ENCODE data around the gene OR6N1.

The OR6N1 gene

DNA sequence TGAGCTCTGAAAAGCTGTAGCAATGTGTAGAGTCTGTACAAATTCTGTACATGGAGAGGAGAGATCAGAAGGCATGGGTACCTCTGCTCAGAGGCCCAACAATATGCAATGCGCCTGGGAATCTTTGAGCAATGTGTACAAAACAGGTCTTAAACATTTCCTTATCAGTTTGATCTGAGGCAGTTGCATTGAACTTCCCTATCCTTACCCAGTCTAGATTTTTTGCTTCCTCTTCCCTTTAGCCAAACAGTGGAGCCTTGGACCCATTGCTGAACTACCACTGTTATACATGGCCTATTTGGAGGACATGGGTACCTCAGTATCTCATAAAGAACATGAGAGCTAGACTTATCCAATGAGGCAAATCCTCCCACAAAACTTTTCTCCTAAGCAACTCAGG, 46.6 kb upstream of the OR6N1 start:
- no peak overlapping the region for H3K27ac ChIP-seq (ENCODE audit: low read depth, low read length)
- no peaks in the 10 kb centered on the region for H3K9me3 ChIP-seq (ENCODE audit: insufficient read depth, low read depth, low read length)
- H3K18ac ChIP-seq (ENCODE audit: low read length), result no peak overlapping the region
- no peak overlapping the region for H3K14ac ChIP-seq (ENCODE audit: low read length)
- H3K79me1 ChIP-seq (ENCODE audit: low read length), result no peaks in the 10 kb centered on the region
- H2AFZ ChIP-seq (ENCODE audit: insufficient read depth, low read length, poor library complexity), result no peak overlapping the region
- H3K9ac ChIP-seq (ENCODE audit: low read length), result no peak overlapping the region
- H4K12ac ChIP-seq (ENCODE audit: low read depth, low read length), result no peak overlapping the region
- peaks cover 0 to 2% of the 10 kb centered on the region in 2 experiments for H3K4me1 ChIP-seq (ENCODE audit: control insufficient read depth in 1 of 2, insufficient read depth in 2 of 2, low read length in 2 of 2)
- no peak overlapping the region for H3K4me2 ChIP-seq (ENCODE audit: low read length)
- no peak overlapping the region for H2BK5ac ChIP-seq (ENCODE audit: low read depth, low read length, poor library complexity)
- no peak overlapping the region for H2AK5ac ChIP-seq (ENCODE audit: low read length)
- no peak overlapping the region for H3K23ac ChIP-seq (ENCODE audit: low read length)
- H3K4me3 ChIP-seq (ENCODE audit: low read depth, low read length), result no peak overlapping the region
- no peaks in the 10 kb centered on the region for H3K36me3 ChIP-seq (ENCODE audit: control insufficient read depth in 1 of 2, insufficient read depth in 2 of 2, low read length in 2 of 2)
- no CpG with 5 or more reads among the region's 1 CpG for WGBS (ENCODE audit: extremely low coverage, insufficient coverage, insufficient read length)
- no peaks in the 10 kb centered on the region for H3K27me3 ChIP-seq (ENCODE audit: insufficient read depth, low read length)
- peak in 1 of 2 donors; percentile 23 for DNase-seq
- no peak overlapping the region for H4K8ac ChIP-seq (ENCODE audit: low read depth, low read length)
- H2BK120ac ChIP-seq (ENCODE audit: insufficient read depth, low read length, poor library complexity), result no peak overlapping the region
- H3K79me2 ChIP-seq (ENCODE audit: control insufficient read depth, insufficient read depth, low read length, poor library complexity), result no peaks in the 10 kb centered on the region
- no peak overlapping the region for H3K4ac ChIP-seq (ENCODE audit: low read depth, low read length)
- H4K91ac ChIP-seq (ENCODE audit: low read depth, low read length), result no peak overlapping the region
- no peak overlapping the region for H2BK12ac ChIP-seq (ENCODE audit: low read length)

DNA sequence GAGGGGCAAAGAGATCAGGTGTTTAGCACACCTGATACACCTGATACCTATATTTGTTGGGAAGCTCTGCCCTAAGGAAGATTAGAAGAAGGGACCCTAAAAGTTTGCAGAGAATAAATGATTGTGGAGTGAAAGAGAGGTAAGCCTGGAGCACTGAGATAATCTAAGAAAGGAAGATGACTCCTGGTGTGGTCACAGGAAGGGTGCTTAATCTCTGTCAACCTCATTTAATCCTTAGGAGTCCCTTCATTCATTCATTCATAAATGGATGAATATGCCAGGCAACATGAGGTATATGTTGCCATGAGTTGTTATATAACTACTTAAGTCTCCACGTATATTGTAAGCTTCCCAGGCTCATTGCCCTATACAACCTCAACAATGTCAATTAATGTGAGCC, 43.0 kb upstream of the OR6N1 start:
- H2BK12ac ChIP-seq (ENCODE audit: low read length), result no peak overlapping the region
- H3K4me1 ChIP-seq (ENCODE audit: control insufficient read depth in 1 of 2, insufficient read depth in 2 of 2, low read length in 2 of 2), result peaks cover 0 to 2% of the 10 kb centered on the region in 2 experiments
- H3K9ac ChIP-seq (ENCODE audit: low read length), result no peak overlapping the region
- no peak overlapping the region for H2BK5ac ChIP-seq (ENCODE audit: low read depth, low read length, poor library complexity)
- H2AFZ ChIP-seq (ENCODE audit: insufficient read depth, low read length, poor library complexity), result no peak overlapping the region
- no peak overlapping the region for H4K91ac ChIP-seq (ENCODE audit: low read depth, low read length)
- no peak overlapping the region for H4K8ac ChIP-seq (ENCODE audit: low read depth, low read length)
- no peak overlapping the region for H4K12ac ChIP-seq (ENCODE audit: low read depth, low read length)
- H3K79me2 ChIP-seq (ENCODE audit: control insufficient read depth, insufficient read depth, low read length, poor library complexity), result no peaks in the 10 kb centered on the region
- H3K4me2 ChIP-seq (ENCODE audit: low read length), result no peak overlapping the region
- no peak overlapping the region for H3K4me3 ChIP-seq (ENCODE audit: low read depth, low read length)
- H2BK120ac ChIP-seq (ENCODE audit: insufficient read depth, low read length, poor library complexity), result no peak overlapping the region
- no CpG with 5 or more reads among the region's 1 CpG for WGBS (ENCODE audit: extremely low coverage, insufficient coverage, insufficient read length)
- no peak overlapping the region for H3K4ac ChIP-seq (ENCODE audit: low read depth, low read length)
- no peak overlapping the region for H3K23ac ChIP-seq (ENCODE audit: low read length)
- no peak for DNase-seq
- no peaks in the 10 kb centered on the region for H3K27me3 ChIP-seq (ENCODE audit: insufficient read depth, low read length)
- no peaks in the 10 kb centered on the region for H3K79me1 ChIP-seq (ENCODE audit: low read length)
- no peaks in the 10 kb centered on the region for H3K36me3 ChIP-seq (ENCODE audit: control insufficient read depth in 1 of 2, insufficient read depth in 2 of 2, low read length in 2 of 2)
- H3K9me3 ChIP-seq (ENCODE audit: insufficient read depth, low read depth, low read length), result no peaks in the 10 kb centered on the region
- H2AK5ac ChIP-seq (ENCODE audit: low read length), result no peak overlapping the region
- no peak overlapping the region for H3K18ac ChIP-seq (ENCODE audit: low read length)
- no peak overlapping the region for H3K27ac ChIP-seq (ENCODE audit: low read depth, low read length)
- H3K14ac ChIP-seq (ENCODE audit: low read length), result no peak overlapping the region

DNA sequence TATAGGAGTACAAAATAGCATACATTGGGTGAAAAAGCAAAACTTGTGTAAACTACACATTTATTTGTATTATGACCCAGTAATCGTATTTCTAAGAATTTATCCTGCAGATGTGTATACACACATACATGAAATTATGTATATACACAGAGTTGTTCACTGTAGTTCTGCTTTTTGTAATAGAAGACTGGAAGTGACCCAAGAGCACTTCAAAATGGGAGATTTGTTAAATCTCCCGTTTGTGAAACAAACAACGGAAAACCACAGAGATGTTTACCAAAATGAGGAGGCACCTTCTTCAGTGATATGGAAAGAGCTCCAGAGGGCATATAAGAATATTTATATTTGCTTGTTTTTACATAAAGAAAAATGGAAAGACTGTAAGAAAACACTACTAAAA, 41.2 kb upstream of the OR6N1 start:
- Histone ChIP-seq H4K12ac (ENCODE audit: low read depth, low read length) (no peak overlapping the region), H2AK5ac (ENCODE audit: low read length) (no peak overlapping the region), H3K4me3 (ENCODE audit: low read depth, low read length) (no peak overlapping the region), H2AFZ (ENCODE audit: insufficient read depth, low read length, poor library complexity) (no peak overlapping the region), H4K91ac (ENCODE audit: low read depth, low read length) (no peak overlapping the region), H4K8ac (ENCODE audit: low read depth, low read length) (no peak overlapping the region), H3K14ac (ENCODE audit: low read length) (no peak overlapping the region), H3K18ac (ENCODE audit: low read length) (no peak overlapping the region), H3K27ac (ENCODE audit: low read depth, low read length) (no peak overlapping the region), H3K36me3 (ENCODE audit: control insufficient read depth in 1 of 2, insufficient read depth in 2 of 2, low read length in 2 of 2) (no peaks in the 10 kb centered on the region), H3K9ac (ENCODE audit: low read length) (no peak overlapping the region), H2BK5ac (ENCODE audit: low read depth, low read length, poor library complexity) (no peak overlapping the region), H3K27me3 (ENCODE audit: insufficient read depth, low read length) (no peaks in the 10 kb centered on the region), H2BK120ac (ENCODE audit: insufficient read depth, low read length, poor library complexity) (no peak overlapping the region), H3K79me1 (ENCODE audit: low read length) (no peaks in the 10 kb centered on the region), H3K9me3 (ENCODE audit: insufficient read depth, low read depth, low read length) (no peaks in the 10 kb centered on the region), H2BK12ac (ENCODE audit: low read length) (no peak overlapping the region), H3K4me2 (ENCODE audit: low read length) (no peak overlapping the region), H3K4ac (ENCODE audit: low read depth, low read length) (no peak overlapping the region), H3K23ac (ENCODE audit: low read length) (no peak overlapping the region), H3K4me1 (ENCODE audit: control insufficient read depth in 1 of 2, insufficient read depth in 2 of 2, low read length in 2 of 2) (no peaks in the 10 kb centered on the region), H3K79me2 (ENCODE audit: control insufficient read depth, insufficient read depth, low read length, poor library complexity) (no peaks in the 10 kb centered on the region)
- no peak for DNase-seq
- WGBS (ENCODE audit: extremely low coverage, insufficient coverage, insufficient read length), result no CpG with 5 or more reads among the region's 3 CpGs

DNA sequence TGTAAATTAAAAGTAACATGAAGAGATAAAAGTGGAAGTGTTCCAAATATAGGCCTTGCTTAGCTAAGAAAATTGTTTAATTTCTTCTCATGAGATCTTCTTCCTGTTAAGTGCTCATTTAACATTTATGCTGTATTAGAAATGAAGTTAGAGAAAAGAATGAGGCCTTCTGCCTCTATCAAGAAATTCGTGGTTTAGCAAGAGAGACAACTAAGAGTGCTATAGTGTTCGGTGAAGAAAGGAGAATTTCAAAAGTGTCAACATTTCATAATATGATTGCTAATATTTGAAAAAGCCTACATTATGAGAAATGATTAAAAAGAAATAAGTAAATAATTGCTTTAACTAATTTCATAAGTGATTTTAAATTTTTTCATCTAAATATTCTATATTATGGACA, 40.3 kb upstream of the OR6N1 start:
- no peak overlapping the region for H3K14ac ChIP-seq (ENCODE audit: low read length)
- WGBS (ENCODE audit: extremely low coverage, insufficient coverage, insufficient read length), result no CpG with 5 or more reads among the region's 2 CpGs
- H3K18ac ChIP-seq (ENCODE audit: low read length), result no peak overlapping the region
- no peaks in the 10 kb centered on the region for H3K79me1 ChIP-seq (ENCODE audit: low read length)
- H4K91ac ChIP-seq (ENCODE audit: low read depth, low read length), result no peak overlapping the region
- no peak overlapping the region for H3K23ac ChIP-seq (ENCODE audit: low read length)
- no peak overlapping the region for H3K9ac ChIP-seq (ENCODE audit: low read length)
- H2BK12ac ChIP-seq (ENCODE audit: low read length), result no peak overlapping the region
- no peak overlapping the region for H2BK5ac ChIP-seq (ENCODE audit: low read depth, low read length, poor library complexity)
- H3K4ac ChIP-seq (ENCODE audit: low read depth, low read length), result no peak overlapping the region
- DNase-seq, result no peak
- no peaks in the 10 kb centered on the region for H3K4me1 ChIP-seq (ENCODE audit: control insufficient read depth in 1 of 2, insufficient read depth in 2 of 2, low read length in 2 of 2)
- no peak overlapping the region for H2BK120ac ChIP-seq (ENCODE audit: insufficient read depth, low read length, poor library complexity)
- H2AK5ac ChIP-seq (ENCODE audit: low read length), result no peak overlapping the region
- H3K79me2 ChIP-seq (ENCODE audit: control insufficient read depth, insufficient read depth, low read length, poor library complexity), result no peaks in the 10 kb centered on the region
- H4K8ac ChIP-seq (ENCODE audit: low read depth, low read length), result no peak overlapping the region
- no peak overlapping the region for H4K12ac ChIP-seq (ENCODE audit: low read depth, low read length)
- no peak overlapping the region for H3K4me2 ChIP-seq (ENCODE audit: low read length)
- H3K36me3 ChIP-seq (ENCODE audit: control insufficient read depth in 1 of 2, insufficient read depth in 2 of 2, low read length in 2 of 2), result no peaks in the 10 kb centered on the region
- no peaks in the 10 kb centered on the region for H3K27me3 ChIP-seq (ENCODE audit: insufficient read depth, low read length)
- no peak overlapping the region for H2AFZ ChIP-seq (ENCODE audit: insufficient read depth, low read length, poor library complexity)
- H3K27ac ChIP-seq (ENCODE audit: low read depth, low read length), result no peak overlapping the region
- H3K4me3 ChIP-seq (ENCODE audit: low read depth, low read length), result no peak overlapping the region
- H3K9me3 ChIP-seq (ENCODE audit: insufficient read depth, low read depth, low read length), result no peaks in the 10 kb centered on the region

All from trophoblast cell (in vitro differentiated cells and primary cell).